ENCODE measurements around the gene PDZRN3. TPM values are rescaled to one million over a fixed set of nuclear protein-coding genes. Genes with fewer than 3 reads are reported as not detected.

PDZRN3 gene
- total and polyA plus RNA-seq, 10 donors: 1.5 to 5.5 (median 2.8) TPM

DNA sequence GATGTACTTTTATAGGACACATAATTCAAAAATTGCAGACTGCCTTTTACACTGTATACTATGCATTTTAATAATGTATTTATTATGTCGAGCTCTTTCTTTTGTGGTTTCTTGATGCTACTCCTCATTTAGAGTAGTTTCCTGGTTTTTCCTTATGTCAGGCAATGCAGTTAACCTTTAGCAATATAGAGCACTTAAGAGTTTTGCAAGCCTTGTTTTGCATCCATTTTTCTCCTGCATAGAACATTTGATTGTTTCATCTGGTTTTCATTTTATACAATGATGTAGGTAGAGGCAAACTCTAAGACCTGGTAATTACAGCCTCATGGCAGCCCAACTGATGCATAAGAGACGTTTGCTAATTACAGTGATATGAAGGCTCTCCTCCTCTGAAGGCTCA, 86.3 kb downstream of the PDZRN3 start:
- Histone ChIP-seq H3K4me3 (no peak overlapping the region), H3K9me3 (no peaks in the 10 kb centered on the region), H3K36me3 (no peaks in the 10 kb centered on the region), H3K27ac (no peak overlapping the region), H3K27me3 (replicated peaks in 1 of 7) (no peaks in the 10 kb centered on the region), H3K4me1 (no peaks in the 10 kb centered on the region)
- no peak for DNase-seq
- WGBS, 5 donors: 72 to 79% (median 72%) methylated on average over 2 of the region's 2 CpGs
- TF ChIP-seq POLR2A (IDR thresholded peaks at IDR 0.05): no peak
- TF ChIP-seq, protein P1, sequence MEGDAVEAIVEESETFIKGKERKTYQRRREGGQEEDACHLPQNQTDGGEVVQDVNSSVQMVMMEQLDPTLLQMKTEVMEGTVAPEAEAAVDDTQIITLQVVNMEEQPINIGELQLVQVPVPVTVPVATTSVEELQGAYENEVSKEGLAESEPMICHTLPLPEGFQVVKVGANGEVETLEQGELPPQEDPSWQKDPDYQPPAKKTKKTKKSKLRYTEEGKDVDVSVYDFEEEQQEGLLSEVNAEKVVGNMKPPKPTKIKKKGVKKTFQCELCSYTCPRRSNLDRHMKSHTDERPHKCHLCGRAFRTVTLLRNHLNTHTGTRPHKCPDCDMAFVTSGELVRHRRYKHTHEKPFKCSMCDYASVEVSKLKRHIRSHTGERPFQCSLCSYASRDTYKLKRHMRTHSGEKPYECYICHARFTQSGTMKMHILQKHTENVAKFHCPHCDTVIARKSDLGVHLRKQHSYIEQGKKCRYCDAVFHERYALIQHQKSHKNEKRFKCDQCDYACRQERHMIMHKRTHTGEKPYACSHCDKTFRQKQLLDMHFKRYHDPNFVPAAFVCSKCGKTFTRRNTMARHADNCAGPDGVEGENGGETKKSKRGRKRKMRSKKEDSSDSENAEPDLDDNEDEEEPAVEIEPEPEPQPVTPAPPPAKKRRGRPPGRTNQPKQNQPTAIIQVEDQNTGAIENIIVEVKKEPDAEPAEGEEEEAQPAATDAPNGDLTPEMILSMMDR (IDR thresholded peaks at IDR 0.05 in 8 of 11, conservative IDR thresholded peaks at IDR 0.05 in 3 of 11): no peak
- intact Hi-C loops (cut with DNase I; ENCODE audit: low total_unique reads): no loop called here

DNA sequence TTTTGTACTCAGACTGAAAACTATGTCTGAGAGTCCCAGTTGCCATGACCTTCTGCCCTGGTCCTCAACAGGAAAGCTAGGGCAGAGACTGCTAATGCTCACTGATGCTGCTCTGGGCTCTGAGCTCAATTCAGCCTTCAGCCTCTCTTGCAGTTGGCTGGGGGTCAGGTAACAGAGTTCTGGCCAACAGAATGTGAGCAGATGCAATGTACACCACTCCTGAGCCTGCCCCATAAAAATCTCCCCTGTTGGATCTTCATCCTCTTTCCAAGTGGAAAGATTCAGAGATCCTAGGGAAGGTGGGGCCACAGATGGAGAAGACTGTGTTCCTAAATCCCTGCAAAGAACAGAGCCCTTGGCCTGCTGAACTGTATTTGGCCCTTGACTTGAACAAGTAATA, 87.8 kb downstream of the PDZRN3 start:
- H3K4me3 ChIP-seq: no peak overlapping the region
- H3K27ac ChIP-seq: no peak overlapping the region
- H3K4me1 ChIP-seq: no peaks in the 10 kb centered on the region
- no peaks in the 10 kb centered on the region for H3K36me3 ChIP-seq
- H3K27me3 ChIP-seq (replicated peaks in 1 of 7): no peaks in the 10 kb centered on the region
- intact Hi-C loops (cut with DNase I; ENCODE audit: low total_unique reads): no loop called here
- TF ChIP-seq, protein P1 (IDR thresholded peaks at IDR 0.05 in 8 of 11, conservative IDR thresholded peaks at IDR 0.05 in 3 of 11): no peak
- TF ChIP-seq POLR2AphosphoS5 (IDR thresholded peaks at IDR 0.05) (no peak), POLR2A (IDR thresholded peaks at IDR 0.05) (no peak)
- no peaks in the 10 kb centered on the region for H3K9me3 ChIP-seq
- DNase-seq: no peak

GRCh38 chr3:73536336-73536895, 88.3 kb downstream of the PDZRN3 start:
- intact Hi-C loops (cut with DNase I; ENCODE audit: low total_unique reads): no loop called here
- TF ChIP-seq, protein P1 (IDR thresholded peaks at IDR 0.05 in 8 of 11, conservative IDR thresholded peaks at IDR 0.05 in 3 of 11): no peak
- TF ChIP-seq POLR2AphosphoS5 (IDR thresholded peaks at IDR 0.05) (no peak), POLR2A (IDR thresholded peaks at IDR 0.05) (no peak)
- no peak for DNase-seq
- H3K36me3 ChIP-seq: no peaks in the 10 kb centered on the region
- no peak overlapping the region for H3K4me3 ChIP-seq
- H3K27ac ChIP-seq: no peak overlapping the region
- WGBS, 5 donors: 82 to 94% (median 88%) methylated on average over 4 of the region's 4 CpGs
- no peaks in the 10 kb centered on the region for H3K9me3 ChIP-seq
- H3K4me1 ChIP-seq: no peaks in the 10 kb centered on the region
- no peaks in the 10 kb centered on the region for H3K27me3 ChIP-seq (replicated peaks in 1 of 7)

DNA sequence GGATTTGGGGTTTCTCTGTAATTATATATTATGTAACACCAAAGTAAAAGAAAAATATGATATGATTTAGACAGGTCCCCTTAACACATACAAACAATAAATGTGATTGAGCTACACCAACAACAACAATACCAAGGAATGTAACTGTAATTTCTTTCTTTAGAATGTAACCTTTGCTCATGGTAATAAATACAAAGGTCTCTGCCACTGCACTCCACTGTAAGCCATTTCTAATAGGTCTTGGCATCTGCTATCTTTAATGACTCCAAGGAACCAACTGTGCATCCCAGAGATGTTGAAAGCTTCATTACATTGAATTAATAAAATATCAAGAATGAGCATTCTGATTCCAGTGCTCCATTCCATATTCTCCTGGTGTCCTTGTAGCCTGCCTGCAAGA, 88.8 kb downstream of the PDZRN3 start:
- Histone ChIP-seq H3K27ac (no peak overlapping the region), H3K4me1 (no peaks in the 10 kb centered on the region), H3K9me3 (no peaks in the 10 kb centered on the region), H3K4me3 (no peak overlapping the region), H3K36me3 (no peaks in the 10 kb centered on the region), H3K27me3 (replicated peaks in 1 of 7) (no peaks in the 10 kb centered on the region)
- TF ChIP-seq POLR2AphosphoS5 (IDR thresholded peaks at IDR 0.05) (no peak), POLR2A (IDR thresholded peaks at IDR 0.05) (no peak)
- TF ChIP-seq, protein P1 (IDR thresholded peaks at IDR 0.05 in 8 of 11, conservative IDR thresholded peaks at IDR 0.05 in 3 of 11): no peak
- intact Hi-C loops (cut with DNase I; ENCODE audit: low total_unique reads): no loop called here
- no peak for DNase-seq
